SK-N-SH (cell line): Measurements from ENCODE around the gene FAM131C. TPM values are rescaled to one million over a fixed set of nuclear protein-coding genes. Genes with fewer than 3 reads are reported as not detected.

Experiments used
- CTCF ChIA-PET: fragments of 300-600, 350-600 bp; formaldehyde crosslinking; extraction: SDS; loops from one replicate; lab custom pipeline; 2021; lab: Yijun Ruan, JAX
- POLR2A ChIA-PET: fragments of 350-600 bp; sonication (Branson Sonifier 250); formaldehyde crosslinking; extraction: SDS; loops from one replicate; lab custom pipeline; 2020; ENCODE audit warnings: antibody characterized with exemption, inconsistent platforms; lab: Yijun Ruan, JAX
- DNase-seq: peaks from one replicate; pipeline ENCODE4 v3.0.0; 2012
- H2AFZ ChIP-seq: fragments of 200-600 bp; sonication (generic); 2 replicates; pipeline ENCODE4 v1.8.1; 2016; ENCODE audit warnings: antibody characterized with exemption, mild to moderate bottlenecking, low read depth
- H3F3A ChIP-seq: fragments of 200-600 bp; sonication (generic); replicated peaks from 2 replicates; pipeline ENCODE3; 2016; ENCODE audit warnings: antibody characterized with exemption, mild to moderate bottlenecking; ENCODE audit not compliant: insufficient read depth
- H3K27ac ChIP-seq, 2 experiments: fragments of 200-500 bp in 1 of 2; fragments of 200-600 bp in 1 of 2; sonication (Bioruptor generic) in 1 of 2; sonication (generic), shearing (Covaris generic) in 1 of 2; 2 replicates each; pipeline versions ENCODE4 v1.5.1 to v1.6.1; 2014 to 2016; ENCODE audit warnings: low read depth in 2 of 2, inconsistent platforms in 1 of 2, low read length in 1 of 2, mild to moderate bottlenecking in 1 of 2, mixed read lengths in 1 of 2
- H3K27me3 ChIP-seq: fragments of 200-600 bp; sonication (generic), shearing (Covaris generic); 2 replicates; pipeline ENCODE4 v1.6.1; 2016; ENCODE audit warnings: mixed run types; ENCODE audit not compliant: insufficient read depth
- H3K36me3 ChIP-seq, 2 experiments: fragments of 200-500 bp in 1 of 2; fragments of 200-600 bp in 1 of 2; sonication (Bioruptor generic) in 1 of 2; sonication (generic) in 1 of 2; replicated peaks in 1 of 2; 2 replicates each; pipeline versions ENCODE3 to v1.5.1; 2014 to 2016; ENCODE audit warnings: low read length in 1 of 2, mild to moderate bottlenecking in 1 of 2; ENCODE audit not compliant: insufficient read depth in 2 of 2, control insufficient read depth in 1 of 2
- H3K4me1 ChIP-seq, 2 experiments: fragments of 200-500 bp in 1 of 2; fragments of 200-600 bp in 1 of 2; sonication (Bioruptor generic) in 1 of 2; sonication (generic), shearing (Covaris generic) in 1 of 2; 2 replicates each; pipeline versions ENCODE4 v1.5.1 to v1.6.1; 2014 to 2016; ENCODE audit warnings: low read depth in 1 of 2, low read length in 1 of 2, mixed run types in 1 of 2; ENCODE audit not compliant: insufficient read depth in 2 of 2, control insufficient read depth in 1 of 2
- H3K4me2 ChIP-seq: fragments of 200-600 bp; sonication (generic), shearing (Covaris generic); 2 replicates; pipeline ENCODE4 v1.6.1; 2017; ENCODE audit warnings: mixed run types
- H3K4me3 ChIP-seq, 2 experiments: fragments of 200-500 bp in 1 of 2; fragments of 200-600 bp in 1 of 2; sonication (Bioruptor generic) in 1 of 2; sonication (generic), shearing (Covaris generic) in 1 of 2; 2 replicates each; pipeline versions ENCODE4 v1.5.1 to v1.8.1; 2014 to 2016; ENCODE audit warnings: low read depth in 2 of 2, inconsistent platforms in 1 of 2, low read length in 1 of 2, mild to moderate bottlenecking in 1 of 2, mixed read lengths in 1 of 2, moderate library complexity in 1 of 2
- H3K79me2 ChIP-seq: fragments of 200-600 bp; sonication (generic); 2 replicates; pipeline ENCODE4 v1.8.1; 2017; ENCODE audit warnings: mild to moderate bottlenecking; ENCODE audit not compliant: insufficient read depth
- H3K9ac ChIP-seq: fragments of 200-600 bp; sonication (generic); 2 replicates; pipeline ENCODE4 v1.6.1; 2017; ENCODE audit warnings: mixed run types
- H3K9me2 ChIP-seq: fragments of 200-600 bp; sonication (generic); 2 replicates; pipeline ENCODE4 v1.6.1; 2017; ENCODE audit warnings: mixed run types
- H3K9me3 ChIP-seq: fragments of 200-600 bp; sonication (generic); 2 replicates; pipeline ENCODE4 v1.6.1; 2017; ENCODE audit warnings: mixed run types, mild to moderate bottlenecking, moderate library complexity
- H4K20me1 ChIP-seq: fragments of 200-600 bp; sonication (generic); 2 replicates; pipeline ENCODE4 v1.6.1; 2017; ENCODE audit warnings: mild to moderate bottlenecking, mixed run types; ENCODE audit not compliant: insufficient read depth
- EP300 ChIP-seq, 2 experiments: IDR thresholded peaks; 2 replicates each; pipeline versions ENCODE4 v1.4.0 to v1.6.1; 2012; ENCODE audit warnings: borderline replicate concordance in 1 of 2, low read depth in 1 of 2, low read length in 1 of 2
- EZH2phosphoT487 ChIP-seq: fragments of 200-600 bp; sonication (generic); IDR thresholded peaks from 2 replicates; pipeline ENCODE4 v1.6.1; 2017; ENCODE audit warnings: low read depth, mixed run types, mild to moderate bottlenecking, antibody characterized with exemption, moderate library complexity, borderline replicate concordance
- FOSL2 ChIP-seq: IDR thresholded peaks from 2 replicates; pipeline ENCODE4 v1.4.0; 2012; ENCODE audit warnings: low read depth, mild to moderate bottlenecking, moderate library complexity, borderline replicate concordance
- FOXJ3 ChIP-seq: sonication (generic); formaldehyde crosslinking; IDR thresholded peaks from 2 replicates; pipeline ENCODE4 v1.5.1; 2020; ENCODE audit warnings: mild to moderate bottlenecking, missing genetic modification reagents
- FOXM1 ChIP-seq: IDR thresholded peaks from 2 replicates; pipeline ENCODE4 v1.4.0; 2012; ENCODE audit warnings: low read depth, mild to moderate bottlenecking
- GABPA ChIP-seq: IDR thresholded peaks from 2 replicates; pipeline ENCODE4 v1.4.0; 2012; ENCODE audit warnings: low read depth, mild to moderate bottlenecking
- MAX ChIP-seq: IDR thresholded peaks from 2 replicates; pipeline ENCODE4 v1.4.0; 2012; ENCODE audit warnings: low read depth
- MXI1 ChIP-seq: IDR thresholded peaks from 2 replicates; pipeline ENCODE4 v1.6.1; 2012; ENCODE audit warnings: mild to moderate bottlenecking, low read depth, low read length, improper control_type of control experiment
- RAD21 ChIP-seq: IDR thresholded peaks from 2 replicates; pipeline ENCODE4 v1.6.1; 2012; ENCODE audit warnings: mild to moderate bottlenecking, low read length
- RCOR1 ChIP-seq: fragments of 150-350 bp; IDR thresholded peaks from 2 replicates; pipeline ENCODE4 v1.6.1; 2017; ENCODE audit warnings: antibody characterized with exemption, low read length
- RXRA ChIP-seq: IDR thresholded peaks from 2 replicates; pipeline ENCODE4 v1.4.0; 2012; ENCODE audit warnings: low read depth, mild to moderate bottlenecking, borderline replicate concordance
- SMC3 ChIP-seq: IDR thresholded peaks from 2 replicates; pipeline ENCODE4 v1.6.1; 2012; ENCODE audit warnings: low read depth, low read length, improper control_type of control experiment
- TEAD4 ChIP-seq: IDR thresholded peaks from 2 replicates; pipeline ENCODE4 v1.4.0; 2012; ENCODE audit warnings: mild to moderate bottlenecking, borderline replicate concordance; ENCODE audit not compliant: insufficient read depth
- USF2 ChIP-seq: fragments of 150-350 bp; IDR thresholded peaks from 2 replicates; pipeline ENCODE4 v1.6.1; 2017; ENCODE audit warnings: antibody characterized with exemption, low read length, low read depth, borderline replicate concordance
- ZBTB33 ChIP-seq: IDR thresholded peaks from 2 replicates; pipeline ENCODE4 v1.4.0; 2012; ENCODE audit warnings: low read depth, borderline replicate concordance
- WGBS: methylation state at CpG from one replicate; pipeline ENCODE4 v1.1.6; 2017; ENCODE audit warnings: low lambda C conversion rate; 5-methylcytosine and 5-hydroxymethylcytosine counted together
- polyA plus RNA-seq, 3 experiments: library from polyadenylated mRNA; depleted of rRNA; stranded (reverse); fragments of >200 nt; gene quantifications; 2 replicates each; pipeline ENCODE4 v1.2.3, GENCODE V29; 2012
- TF ChIP-seq, protein P1 (sequence below): IDR thresholded peaks from 2 replicates; pipeline ENCODE4 v1.4.0; 2012; ENCODE audit warnings: low read depth, borderline replicate concordance
- TF ChIP-seq, protein P2 (sequence below): fragments of 200-600 bp; sonication (generic); IDR thresholded peaks from 2 replicates; pipeline ENCODE4 v1.6.1; 2017; ENCODE audit warnings: antibody characterized with exemption, mild to moderate bottlenecking, moderate library complexity

FAM131C gene
- polyA plus RNA-seq, 1 of the 3 experiments (the other 2 are of a cell fraction), result 1.6 TPM

- Histone ChIP-seq H3F3A (peaks cover 3% of the 10 kb centered on the region), H3K79me2 (no peaks in the 10 kb centered on the region), H3K36me3 (no peaks in the 10 kb centered on the region), H3K4me3 (no peak overlapping the region), H3K4me2 (no peak overlapping the region), H3K27me3 (no peaks in the 10 kb centered on the region), H3K9me2 (no peaks in the 10 kb centered on the region), H3K9me3 (no peaks in the 10 kb centered on the region), H3K4me1 (peaks cover 0 to 4% of the 10 kb centered on the region in 2 experiments; a peak in 1 of 4 replicates), H3K27ac (no peak overlapping the region), H3K9ac (no peak overlapping the region), H4K20me1 (no peaks in the 10 kb centered on the region)
- DNase-seq, result peak; percentile 49
- 69% methylated on average over 3 of the region's 6 CpGs for WGBS
- CTCF ChIA-PET, result interaction anchor here (1.0 to 5.0 kb wide), 6 partner anchors 11 to 296 kb away, joined by 3 to 24 read pairs (median 8); no protein-coding TSS in a partner anchor
- TF ChIP-seq EP300 (IDR thresholded peaks at IDR 0.05; ENCODE audit: borderline replicate concordance in 1 of 2, low read depth in 1 of 2, low read length in 1 of 2) (no peak), FOSL2 (no peak), FOXM1 (no peak), FOXJ3 (CRISPR knock-in tag) (no peak), ZBTB33 (no peak), RXRA (no peak), RCOR1 (no peak)
- TF ChIP-seq, protein P1, sequence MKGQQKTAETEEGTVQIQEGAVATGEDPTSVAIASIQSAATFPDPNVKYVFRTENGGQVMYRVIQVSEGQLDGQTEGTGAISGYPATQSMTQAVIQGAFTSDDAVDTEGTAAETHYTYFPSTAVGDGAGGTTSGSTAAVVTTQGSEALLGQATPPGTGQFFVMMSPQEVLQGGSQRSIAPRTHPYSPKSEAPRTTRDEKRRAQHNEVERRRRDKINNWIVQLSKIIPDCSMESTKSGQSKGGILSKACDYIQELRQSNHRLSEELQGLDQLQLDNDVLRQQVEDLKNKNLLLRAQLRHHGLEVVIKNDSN, result no peak
- TF ChIP-seq, all 33 proteins: peak for 0
- POLR2A ChIA-PET, result no interaction called here
- H2AFZ ChIP-seq, result no peak overlapping the region
Observed at GRCh38 chr1:16067127-16067768, 6.2 kb downstream of the FAM131C start.

GRCh38 chr1:16066245-16066644 lies 7.2 kb downstream of the FAM131C start:
- Histone ChIP-seq H3K4me3 (no peak overlapping the region), H2AFZ (no peak overlapping the region), H3K4me1 (peaks cover 0 to 4% of the 10 kb centered on the region in 2 experiments; a peak in 1 of 4 replicates), H3K9me3 (no peaks in the 10 kb centered on the region), H3K9ac (no peak overlapping the region), H4K20me1 (no peaks in the 10 kb centered on the region), H3K79me2 (no peaks in the 10 kb centered on the region), H3F3A (peaks cover 3% of the 10 kb centered on the region), H3K27ac (no peak overlapping the region), H3K9me2 (no peaks in the 10 kb centered on the region), H3K27me3 (no peaks in the 10 kb centered on the region), H3K4me2 (no peak overlapping the region), H3K36me3 (no peaks in the 10 kb centered on the region)
- TF ChIP-seq MAX (no peak), SMC3 (no peak), GABPA (no peak), FOXM1 (no peak), USF2 (no peak), RAD21 (no peak), EZH2phosphoT487 (no peak), FOSL2 (no peak), TEAD4 (no peak), EP300 (IDR thresholded peaks at IDR 0.05; ENCODE audit: borderline replicate concordance in 1 of 2, low read depth in 1 of 2, low read length in 1 of 2) (no peak), MXI1 (no peak)
- TF ChIP-seq, protein P2, sequence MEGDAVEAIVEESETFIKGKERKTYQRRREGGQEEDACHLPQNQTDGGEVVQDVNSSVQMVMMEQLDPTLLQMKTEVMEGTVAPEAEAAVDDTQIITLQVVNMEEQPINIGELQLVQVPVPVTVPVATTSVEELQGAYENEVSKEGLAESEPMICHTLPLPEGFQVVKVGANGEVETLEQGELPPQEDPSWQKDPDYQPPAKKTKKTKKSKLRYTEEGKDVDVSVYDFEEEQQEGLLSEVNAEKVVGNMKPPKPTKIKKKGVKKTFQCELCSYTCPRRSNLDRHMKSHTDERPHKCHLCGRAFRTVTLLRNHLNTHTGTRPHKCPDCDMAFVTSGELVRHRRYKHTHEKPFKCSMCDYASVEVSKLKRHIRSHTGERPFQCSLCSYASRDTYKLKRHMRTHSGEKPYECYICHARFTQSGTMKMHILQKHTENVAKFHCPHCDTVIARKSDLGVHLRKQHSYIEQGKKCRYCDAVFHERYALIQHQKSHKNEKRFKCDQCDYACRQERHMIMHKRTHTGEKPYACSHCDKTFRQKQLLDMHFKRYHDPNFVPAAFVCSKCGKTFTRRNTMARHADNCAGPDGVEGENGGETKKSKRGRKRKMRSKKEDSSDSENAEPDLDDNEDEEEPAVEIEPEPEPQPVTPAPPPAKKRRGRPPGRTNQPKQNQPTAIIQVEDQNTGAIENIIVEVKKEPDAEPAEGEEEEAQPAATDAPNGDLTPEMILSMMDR, result no peak
- ChIA-PET POLR2A (no interaction called here), CTCF (interaction anchor here (1.7 to 5.0 kb wide), 4 partner anchors 10 to 57 kb away, joined by 5 to 24 read pairs (median 13); no protein-coding TSS in a partner anchor)
- DNase-seq, result no peak
- 20% methylated on average over 1 of the region's 4 CpGs for WGBS
